Inflammatory macrophage treated with lipopolysaccharide for 4 hours (primary cell): Measurements from ENCODE around the gene SFSWAP.
"Not testable (repeated sequence)": the region's sequence is repeated elsewhere in the genome, so short reads cannot be mapped to it uniquely, and the experiment has no call there.

Experiments
- DNase-seq: peaks from one replicate; pipeline ENCODE4 v3.0.0-alpha.2; 2020

SFSWAP gene

DNA sequence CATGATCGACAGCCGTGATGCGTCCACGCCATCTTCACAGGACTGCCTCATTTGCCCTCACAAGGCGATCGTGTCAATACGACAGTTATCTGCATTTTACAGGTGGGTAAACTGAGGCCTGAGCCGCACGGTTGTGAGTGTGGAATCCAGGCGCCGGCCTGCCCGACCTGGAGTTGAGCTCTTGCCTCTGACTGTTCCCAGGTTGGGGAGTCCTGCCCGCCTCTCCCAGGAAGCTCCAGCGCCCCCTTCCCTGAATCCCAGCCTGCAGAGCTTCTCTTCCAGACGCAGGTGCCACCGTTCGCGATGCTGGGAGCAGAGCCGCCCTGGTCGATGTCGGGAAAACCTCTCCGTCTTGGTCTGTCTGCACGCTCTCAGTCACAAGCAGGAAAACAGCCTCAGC, 31.1 kb upstream of the SFSWAP start:
- DNase-seq = not testable (repeated sequence)

DNA sequence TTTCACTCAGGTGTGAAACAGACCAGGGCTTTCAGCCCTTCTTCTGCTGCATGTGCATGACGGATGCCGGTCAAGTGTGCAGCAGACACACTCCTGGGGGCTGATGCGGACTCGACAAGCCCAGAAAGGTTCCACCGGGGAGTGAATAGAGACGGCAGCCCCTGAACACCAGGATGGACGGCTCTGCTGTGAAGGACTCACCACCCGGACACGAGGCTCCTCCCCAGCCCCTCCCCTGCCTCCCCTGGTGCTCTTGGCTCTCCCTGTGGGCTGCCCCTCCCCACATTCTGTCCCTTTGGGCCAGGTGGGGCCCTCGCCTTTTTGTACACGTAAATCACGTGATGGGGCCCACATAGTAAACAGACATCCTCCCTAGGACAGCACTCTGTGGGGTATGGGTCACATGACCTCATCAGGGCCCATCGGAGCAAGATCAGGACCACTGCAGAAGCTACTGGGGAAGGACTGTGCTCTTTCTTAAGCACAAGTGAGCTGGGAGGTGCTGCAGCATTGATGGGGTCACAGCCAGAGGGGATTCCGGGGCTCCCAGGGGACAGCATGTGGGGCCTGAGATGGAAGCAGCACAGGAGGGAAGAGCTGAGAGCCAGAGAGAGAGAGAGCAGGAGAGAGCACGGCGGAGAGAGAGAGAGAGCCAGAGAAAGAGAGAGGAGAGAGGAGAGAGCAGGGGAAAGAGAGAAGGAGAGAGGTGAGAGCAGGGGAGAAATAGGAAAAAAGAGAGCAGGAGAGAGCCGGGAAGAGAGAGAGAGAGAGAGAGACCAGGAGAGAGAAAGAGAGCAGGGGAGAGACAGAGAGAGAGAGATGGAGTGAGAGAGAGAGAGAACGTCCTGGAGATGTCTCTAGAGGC, 30.3 kb upstream of the SFSWAP start:
- not testable (repeated sequence) for DNase-seq

DNA sequence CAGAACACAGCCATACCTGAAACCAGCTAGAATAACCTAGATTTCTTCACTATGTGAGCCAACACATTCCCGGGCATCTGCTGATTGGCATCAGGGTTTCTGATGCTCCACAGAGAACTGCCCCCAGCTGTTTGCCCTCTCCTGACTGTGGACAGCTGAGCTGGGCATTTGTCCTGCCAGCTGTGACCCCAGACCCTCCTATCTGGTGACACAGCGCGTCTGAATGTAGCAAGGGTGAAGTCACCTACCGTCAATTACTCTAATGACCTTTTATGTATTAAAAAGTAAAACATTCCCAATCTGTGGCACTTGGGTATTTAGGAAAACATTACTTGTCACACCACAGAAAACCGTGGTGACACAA, 29.7 kb upstream of the SFSWAP start:
- DNase-seq = no peak

DNA sequence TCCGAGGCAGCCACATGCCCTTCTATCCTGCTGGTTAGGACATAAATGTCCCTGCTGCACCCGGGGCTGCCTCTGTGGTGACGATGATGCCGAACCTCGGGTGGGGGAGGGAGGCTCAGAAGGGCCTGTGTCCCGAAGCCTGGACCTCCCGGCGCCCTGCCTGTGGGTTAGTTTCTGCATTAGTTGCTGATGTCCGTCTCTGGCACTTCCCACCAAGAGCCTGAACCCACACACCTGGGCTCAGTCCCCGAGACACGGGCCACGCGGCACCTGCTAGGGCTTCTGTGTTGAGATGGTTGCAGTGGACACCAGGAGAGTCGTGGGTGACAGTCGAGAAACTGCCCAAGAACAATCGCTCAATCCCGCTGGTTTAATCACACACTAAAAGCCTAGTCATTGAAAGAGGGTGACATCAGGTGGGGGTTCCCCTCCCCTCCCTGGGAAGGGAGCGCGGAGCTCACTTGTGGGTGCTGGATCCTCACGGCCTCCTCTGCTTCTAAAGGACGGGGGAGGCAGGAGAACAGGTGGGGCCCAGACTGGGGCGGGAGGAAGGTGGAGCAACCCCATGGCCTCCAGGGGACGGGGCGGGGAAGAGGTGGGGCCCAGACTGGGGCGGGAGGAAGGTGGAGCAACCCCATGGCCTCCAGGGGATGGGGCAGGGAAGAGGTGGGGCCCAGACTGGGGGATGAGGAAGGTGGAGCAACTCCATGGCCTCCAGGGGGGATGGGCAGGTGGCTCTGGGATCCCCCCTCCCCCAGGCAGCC, 29.0 kb upstream of the SFSWAP start:
- DNase-seq = peak; percentile 54

DNA sequence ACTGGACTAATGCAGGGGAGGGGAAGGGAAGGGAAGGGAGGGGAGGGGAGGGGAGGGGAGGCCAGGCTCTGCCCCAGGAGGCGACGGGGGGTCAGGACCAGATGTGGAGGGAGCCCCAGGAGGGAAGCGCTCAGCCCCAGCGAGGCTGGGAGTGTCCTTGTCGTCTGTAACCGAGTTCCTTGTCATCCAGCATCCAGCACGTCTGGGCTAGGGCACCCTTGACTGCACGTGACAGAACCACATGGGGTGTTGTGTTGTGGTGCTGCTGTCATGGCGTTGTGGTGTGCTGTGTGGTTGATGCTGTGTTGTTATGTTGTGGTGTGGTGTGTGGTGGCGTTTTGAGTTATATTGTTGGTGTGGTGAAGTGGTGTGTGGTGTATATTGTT, 28.4 kb upstream of the SFSWAP start:
- no peak for DNase-seq

DNA sequence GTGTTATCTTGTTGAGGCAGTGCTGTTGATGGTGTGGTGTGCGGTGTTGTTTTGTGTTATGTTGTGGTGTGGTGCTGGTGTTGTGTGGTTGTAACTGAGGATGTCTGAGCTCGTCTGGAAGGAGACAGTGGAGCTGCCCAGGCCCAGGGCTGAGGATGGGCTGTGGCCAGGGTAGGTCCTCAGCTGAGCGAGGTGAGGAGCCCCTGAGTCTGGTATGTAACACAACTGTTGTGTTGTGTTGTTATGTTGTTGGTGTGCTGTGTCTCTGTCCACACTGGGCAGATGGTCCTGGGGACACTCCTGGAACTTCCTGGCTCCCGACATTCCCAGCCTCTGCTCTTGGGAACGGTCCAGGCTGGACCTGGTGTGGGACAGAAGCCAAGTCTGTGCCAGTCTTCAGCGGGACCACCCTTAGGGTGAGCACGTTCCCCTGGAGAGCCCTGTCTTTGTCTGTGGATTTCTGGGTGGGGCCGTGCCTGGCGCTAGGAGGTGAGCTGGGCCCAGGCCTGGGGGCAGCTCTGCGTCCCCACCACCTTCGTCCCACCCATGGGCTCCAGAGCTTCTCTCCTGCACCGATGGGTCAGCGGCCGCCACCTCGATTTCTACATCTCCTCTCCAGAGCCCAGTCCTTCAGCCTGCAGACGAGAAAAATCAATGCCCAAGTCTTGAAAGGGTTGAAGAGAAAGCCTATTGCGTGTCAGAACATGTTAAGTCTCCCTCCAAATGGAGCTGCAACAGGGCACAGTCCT, 27.4 kb upstream of the SFSWAP start:
- no peak for DNase-seq

DNA sequence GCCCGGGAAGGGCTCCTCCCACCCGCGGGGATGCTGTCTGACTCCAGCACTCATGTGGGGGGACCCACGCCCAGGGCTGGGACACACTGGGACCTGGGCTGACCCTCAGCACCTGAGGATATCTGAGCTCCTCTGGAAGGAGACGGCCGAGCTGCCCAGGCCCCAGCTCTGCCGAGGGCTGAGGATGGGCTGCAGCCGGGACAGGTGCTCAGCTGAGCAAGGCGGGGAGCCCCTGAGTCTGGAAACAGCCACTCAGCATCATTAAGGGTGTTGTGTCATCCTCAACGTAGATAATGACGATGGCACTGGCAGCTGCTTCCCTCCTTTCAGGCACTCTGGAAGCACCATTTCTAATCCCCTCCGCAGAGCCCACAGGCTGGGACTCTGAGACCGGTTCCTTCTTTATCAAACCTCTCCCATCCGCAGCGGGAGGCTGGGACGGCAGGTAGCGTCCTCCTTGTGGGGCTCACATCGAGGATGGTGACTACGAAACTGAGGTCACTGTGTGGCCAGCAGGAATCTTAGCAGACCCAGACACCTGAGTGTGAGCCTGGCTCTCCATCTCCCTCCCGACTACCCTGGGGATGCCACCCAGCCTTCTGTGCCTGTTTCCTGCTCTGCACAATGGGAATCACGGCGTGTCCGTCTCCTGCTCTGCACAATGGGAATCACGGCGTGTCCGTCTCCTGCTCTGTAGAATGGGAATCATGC, 26.7 kb upstream of the SFSWAP start:
- DNase-seq = no peak

DNA sequence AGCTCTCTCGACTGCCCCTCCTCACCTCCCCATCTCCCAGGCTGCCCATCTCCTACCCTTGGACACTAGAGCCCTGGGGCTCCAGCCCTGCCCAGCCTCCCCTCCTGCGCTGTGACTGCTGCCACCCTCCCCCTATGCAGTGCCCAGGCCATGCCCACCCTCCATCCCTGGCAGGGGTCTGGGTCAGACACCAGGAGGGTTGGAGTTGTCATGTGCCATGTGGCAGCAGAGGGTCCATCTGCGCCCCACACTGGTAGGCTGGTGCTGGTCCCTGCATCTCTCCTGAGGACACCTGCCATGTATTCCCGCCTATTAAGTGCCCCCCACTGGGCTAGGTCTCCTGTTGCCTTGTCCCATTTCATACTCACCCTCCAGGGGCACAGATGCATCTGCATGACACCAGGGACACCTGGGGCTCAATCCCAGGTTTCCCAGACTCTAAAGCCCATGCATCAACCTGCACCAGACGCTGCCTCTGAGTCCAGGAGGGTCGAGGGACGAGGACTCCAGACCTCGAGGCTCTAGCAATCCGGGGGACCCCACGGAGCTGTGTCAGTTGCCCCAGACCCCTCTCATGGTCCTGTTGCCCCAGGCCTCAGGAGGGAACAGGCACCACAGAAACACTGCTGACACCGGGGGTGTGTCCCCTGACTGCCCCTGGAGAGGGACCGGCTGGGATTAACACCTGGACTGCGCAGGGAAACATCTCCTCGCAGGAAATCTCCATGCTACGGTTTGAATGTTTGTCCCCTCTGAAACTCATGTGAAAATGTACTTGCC, 23.4 kb upstream of the SFSWAP start:
- DNase-seq = no peak

DNA sequence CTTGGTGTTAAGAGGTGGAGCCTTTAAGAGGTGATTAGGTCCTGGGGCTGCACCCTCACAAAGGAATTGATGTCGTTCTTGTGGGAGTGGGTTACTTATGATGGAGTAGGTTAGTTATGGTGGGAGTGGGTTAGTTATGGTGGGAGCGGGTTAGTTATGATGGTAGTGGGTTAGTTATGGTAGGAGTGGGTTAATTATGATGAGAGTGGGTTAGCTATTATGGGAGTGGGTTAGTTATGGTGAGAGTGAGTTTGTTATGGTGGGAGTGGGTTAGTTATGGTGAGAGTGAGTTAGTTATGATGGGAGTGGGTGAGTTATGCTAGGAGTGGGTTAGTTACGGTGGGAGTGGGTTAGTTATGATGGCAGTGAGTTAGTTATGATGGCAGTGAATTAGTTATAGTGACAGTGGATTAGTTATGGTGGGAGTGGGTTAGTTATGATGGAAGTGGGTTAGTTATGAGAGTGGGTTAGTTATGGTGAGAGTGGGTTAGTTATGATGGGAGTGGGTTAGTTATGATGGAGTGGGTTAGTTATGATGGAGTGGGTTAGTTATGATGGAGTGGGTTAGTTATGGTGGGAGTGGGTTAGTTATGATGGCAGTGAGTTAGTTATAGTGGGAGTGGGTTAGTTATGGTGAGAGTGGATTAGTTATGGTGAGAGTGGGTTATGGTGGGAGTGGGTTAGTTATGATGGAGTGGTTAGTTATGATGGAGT, 22.6 kb upstream of the SFSWAP start:
- no peak for DNase-seq

DNA sequence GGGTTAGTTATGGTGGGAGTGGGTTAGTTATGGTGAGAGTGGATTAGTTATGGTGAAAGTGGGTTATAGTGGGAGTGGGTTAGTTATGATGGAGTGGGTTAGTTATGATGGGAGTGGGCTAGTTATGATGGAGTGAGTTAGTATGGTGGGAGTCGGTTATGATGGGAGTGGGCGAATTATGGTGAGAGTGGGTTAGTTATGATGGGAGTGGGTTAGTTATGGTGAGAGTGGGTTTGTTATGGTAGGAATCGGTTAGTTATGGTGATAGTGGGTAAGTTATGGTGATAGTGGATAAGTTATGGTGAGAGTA, 22.1 kb upstream of the SFSWAP start:
- no peak for DNase-seq

DNA sequence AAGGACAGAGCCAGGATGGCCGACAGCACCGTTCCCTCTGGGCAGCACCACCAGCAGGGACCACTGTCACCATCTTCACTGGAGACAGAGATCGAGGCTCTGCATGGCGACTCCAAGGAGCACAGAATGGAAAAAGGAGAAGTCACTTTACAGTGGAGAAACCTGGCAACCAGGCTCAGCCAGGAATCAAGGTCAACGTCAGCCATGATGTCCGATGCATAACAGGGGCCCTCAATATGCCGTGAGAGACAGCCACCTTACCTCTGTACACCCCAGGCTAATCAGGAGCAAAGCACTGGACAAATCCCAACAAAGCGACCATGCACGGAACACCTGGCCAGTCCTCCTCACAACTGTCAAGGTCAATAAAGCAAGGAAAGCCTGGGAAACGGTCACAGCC, 20.6 kb upstream of the SFSWAP start:
- DNase-seq = no peak

DNA sequence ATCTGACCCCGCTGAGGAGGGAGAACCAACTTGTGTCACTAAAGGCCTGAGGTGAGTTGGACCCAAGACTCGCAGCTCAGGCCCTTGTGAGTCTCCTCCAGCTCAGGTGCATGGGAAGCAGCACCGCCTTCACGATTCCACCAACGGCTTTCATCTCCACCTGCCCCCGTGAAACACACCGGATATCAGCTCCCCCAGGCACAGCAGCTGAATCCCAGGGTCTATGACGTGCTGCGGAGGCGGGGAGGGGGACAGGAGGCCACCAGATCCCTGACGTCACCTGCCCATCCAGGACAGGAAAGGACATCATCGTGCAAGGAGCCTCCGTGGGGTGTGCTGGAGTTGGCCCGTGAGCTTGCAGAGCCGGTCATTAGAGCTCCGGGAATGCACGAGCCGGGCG, 18.5 kb upstream of the SFSWAP start:
- no peak for DNase-seq

DNA sequence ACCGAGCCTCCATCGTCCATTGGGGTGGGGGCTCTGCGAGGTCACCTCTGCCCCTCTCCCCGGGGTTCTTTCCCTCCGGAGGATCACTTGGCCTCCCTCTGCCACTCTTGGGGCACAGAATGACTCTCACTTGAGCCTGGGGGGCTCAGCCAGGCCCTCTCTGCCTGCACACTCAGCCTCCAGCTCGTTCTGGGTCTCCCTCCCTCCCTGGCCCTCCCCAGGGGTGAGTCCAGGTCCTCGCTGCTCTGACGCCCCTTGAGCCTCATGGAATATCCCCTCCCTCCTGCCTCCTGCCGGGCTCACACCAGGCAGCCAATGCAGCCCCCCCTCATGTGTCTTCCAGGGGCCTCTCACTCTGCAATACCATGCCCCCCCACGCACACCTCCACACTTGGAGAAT, 17.7 kb upstream of the SFSWAP start:
- no peak for DNase-seq

DNA sequence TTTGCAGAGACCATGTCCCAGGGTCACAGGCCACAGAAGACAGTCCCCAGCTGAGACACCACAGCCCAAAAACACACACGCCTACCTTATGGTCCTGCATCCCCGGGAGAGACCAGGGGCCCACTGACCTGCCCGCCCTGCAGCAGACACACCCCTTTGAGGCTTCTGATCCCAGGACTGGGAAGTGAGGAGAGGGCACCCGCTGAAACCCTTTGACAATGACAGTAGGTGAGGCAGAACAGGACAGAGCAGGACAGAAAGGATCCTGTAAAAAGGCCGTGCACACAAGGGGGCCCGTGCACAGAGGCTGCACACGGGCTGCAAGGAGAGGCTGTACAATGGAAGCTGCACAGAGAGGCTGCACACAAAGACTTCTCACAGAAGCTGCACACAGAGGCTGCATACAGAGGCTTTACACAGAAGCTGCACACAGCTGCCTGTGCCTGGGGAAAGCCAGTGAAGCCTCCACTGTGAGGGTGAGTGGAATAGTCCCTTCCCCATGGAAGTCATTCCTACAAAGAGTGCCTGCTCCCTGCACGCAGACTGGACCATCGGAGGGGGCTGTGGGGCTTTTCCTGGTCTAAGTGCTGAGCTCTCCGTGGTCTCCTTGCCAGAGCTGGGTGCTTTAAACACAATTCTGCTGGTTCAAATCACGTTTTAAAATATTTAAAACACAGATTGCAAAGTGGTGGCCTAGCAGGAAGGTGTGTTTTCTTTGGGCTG, 16.6 kb upstream of the SFSWAP start:
- DNase-seq = no peak

DNA sequence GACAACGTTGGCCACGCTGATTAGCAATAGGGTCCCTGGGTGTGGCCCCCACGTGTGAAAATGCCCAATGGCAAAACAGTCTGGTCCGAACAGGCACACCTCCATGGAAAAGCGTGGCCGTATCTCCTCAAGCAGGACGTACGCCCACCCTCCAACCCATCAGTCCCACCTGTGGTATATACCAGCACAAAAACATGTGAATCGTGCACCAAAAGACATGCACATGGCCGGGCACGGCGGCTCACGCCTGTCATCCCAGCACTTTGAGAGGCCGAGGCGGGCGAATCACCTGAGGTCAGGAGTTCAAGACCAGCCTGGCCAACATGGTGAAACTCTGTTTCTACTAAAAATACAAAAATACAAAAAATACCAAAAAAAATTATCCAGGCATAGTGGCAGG, 14.9 kb upstream of the SFSWAP start:
- DNase-seq = no peak

DNA sequence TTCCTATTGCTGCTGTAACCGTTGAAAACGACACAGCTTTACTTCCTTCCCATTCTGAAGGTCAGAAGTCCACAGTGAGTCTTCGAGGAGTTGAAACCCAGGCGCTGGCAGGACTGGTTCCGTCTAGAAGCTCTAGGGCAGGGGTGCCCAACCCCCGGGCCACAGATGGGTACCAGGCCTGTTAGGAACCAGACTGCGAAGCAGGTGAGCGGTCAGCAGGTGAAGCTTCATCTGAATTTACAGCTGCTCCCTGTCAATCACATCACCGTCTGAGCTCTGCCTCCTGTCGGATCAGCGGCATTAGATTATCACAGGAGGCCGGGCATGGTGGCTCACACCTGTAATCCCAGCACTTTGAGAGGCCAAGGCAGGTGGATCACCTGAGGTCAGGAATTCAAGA, 12.6 kb upstream of the SFSWAP start:
- DNase-seq = no peak

DNA sequence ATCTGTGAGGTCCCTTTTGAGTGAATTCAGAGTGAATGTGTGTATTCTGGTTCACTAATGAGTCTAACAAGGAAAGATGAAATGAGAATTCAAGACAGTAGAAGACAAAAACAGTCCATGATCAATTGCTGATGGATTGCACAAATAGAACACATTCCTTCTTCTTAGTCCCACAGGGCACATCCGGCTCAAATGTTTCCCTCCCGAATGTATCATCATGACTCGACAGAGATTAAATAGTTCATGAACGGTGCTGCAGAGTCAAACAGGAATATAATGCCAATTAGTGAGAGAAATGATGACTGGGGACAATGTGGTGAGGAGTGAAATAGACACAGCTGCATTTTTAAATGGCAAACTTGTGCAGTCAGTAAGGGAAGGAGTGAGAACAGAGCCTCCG, 11.5 kb upstream of the SFSWAP start:
- DNase-seq = no peak

DNA sequence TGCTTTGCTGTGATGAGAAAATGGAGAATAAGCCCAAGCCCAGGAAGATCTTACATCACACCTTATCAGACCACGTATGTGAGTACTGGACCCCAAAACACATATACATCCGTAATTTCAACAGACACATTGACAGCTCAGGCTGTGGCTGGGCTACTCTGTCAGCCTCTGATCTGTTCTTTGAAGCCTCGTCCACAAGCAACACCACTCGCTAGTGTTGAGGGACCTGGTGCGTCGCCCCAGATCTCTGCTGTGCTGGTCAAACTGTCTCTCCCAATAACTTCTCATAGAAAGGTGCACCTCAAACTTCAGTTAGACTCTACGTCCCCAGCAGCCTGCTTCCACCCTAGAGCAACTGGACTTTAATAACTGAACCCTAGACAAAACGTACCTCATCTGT, 10.6 kb upstream of the SFSWAP start:
- DNase-seq = no peak

DNA sequence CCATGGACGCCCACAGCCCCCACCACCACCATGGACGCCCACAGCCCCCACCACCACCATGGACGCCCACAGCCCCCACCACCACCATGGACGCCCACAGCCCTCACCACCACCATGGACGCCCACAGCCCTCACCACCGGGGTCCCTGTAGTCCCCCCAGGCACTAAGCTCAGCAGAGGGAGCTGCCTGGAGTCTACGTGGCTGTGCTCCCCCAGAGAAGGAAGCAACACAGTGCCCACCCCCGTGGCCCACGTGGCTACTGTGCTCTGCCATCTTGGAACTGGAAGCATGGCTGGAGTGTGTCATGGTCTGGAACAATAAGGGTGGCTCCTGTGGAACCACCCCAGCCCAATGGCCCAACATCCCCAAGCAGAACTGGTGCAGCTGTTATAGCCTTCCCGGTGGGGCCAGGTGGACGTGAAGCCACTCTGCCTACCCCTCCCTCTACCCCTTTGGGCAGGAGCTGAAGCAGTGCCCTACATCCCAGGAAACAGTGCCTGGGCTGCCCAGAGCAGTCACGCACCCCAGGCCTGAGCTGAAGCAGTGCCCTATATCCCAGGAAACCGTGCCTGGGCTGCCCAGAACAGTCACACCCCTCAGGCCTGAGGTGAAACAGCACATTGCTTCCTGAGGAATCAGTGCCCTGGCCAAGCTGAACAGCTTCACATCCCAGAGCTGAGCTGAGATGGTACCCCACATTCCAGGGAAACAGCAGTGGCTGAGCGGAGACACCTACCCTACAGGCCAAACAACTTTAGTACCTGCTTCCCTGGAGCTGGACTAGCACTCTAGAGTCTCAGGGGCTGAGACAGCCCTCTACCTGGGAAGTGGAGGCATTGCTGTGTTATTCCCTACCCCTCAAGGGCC, 9.0 kb upstream of the SFSWAP start:
- DNase-seq = no peak

DNA sequence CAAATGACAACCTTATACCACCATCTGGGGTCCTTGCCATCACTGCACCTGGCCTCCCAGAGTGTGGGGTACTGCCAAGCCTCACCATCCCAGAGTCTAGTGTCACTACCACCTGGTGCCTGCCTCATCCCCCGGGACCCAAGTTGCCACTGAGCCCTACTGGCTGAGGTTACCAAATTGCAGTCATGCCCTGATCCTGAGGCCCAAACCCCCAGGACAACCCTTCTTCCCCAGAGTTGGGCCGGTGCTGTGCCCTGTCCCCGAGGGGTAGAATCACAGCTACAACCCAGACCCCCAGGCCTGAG, 8.4 kb upstream of the SFSWAP start:
- no peak for DNase-seq
